ENCODE data around the gene C11orf91. TPM values are rescaled to one million over a fixed set of nuclear protein-coding genes. Genes with fewer than 3 reads are reported as not detected.
A peak's percentile ranks its signal among the peaks of the same experiment; 100 is the strongest.

Gene C11orf91
- total RNA-seq, 2 experiments from 2014 or later: not detected

DNA sequence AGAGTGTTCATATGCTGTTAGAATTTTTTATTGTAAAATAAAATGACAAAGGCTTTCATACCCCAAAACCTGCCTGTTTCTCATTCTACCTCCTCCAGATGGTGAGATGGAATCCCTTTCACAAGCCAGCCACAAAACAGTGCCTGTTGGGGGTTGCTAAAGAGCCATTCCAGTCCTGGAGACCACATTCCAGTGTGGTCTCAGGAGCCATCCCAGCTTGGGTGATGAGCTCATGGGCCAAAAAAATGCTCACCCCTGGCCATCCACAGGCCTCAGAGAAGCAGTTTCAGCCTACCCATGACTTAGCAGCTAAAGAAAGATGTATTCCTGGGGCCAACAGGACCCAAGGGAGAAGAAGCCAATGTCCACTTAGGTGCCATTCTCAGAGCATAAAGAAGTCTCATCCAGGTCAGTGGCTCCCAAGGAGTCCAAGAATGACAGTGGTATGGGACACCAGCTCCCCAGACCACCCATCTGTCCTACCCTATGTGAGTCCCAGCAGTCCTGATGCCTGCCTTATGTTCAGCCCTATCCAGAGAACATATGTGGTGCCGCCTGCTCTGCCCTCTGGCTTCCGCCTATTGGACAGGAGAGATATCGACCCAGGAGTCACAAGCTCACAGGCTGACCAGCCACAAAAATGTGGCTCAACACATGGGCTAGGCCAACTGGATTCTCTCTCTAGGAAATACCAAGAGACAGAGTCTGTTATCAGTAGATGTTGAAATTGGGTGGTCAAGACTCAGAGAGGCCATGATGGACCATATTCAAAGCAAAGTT, 26.4 kb downstream of the C11orf91 start:
- no peak overlapping the region for H3K4me3 Mint-ChIP-seq
- DNase-seq (no peak), ATAC-seq (no peak)
- H3K27ac Mint-ChIP-seq: no peak overlapping the region
- H3K9me3 Mint-ChIP-seq: peaks cover 6% of the 10 kb centered on the region
- ChIA-PET POLR2A (interaction anchor here (0.6 kb wide), 1 partner anchor 837 kb away, joined by 4 read pairs; no protein-coding TSS in a partner anchor), CTCF (interaction anchor here (1.2 kb wide), 1 partner anchor 68 kb away, joined by 3 read pairs; no protein-coding TSS in a partner anchor)
- intact Hi-C loops (cut with micrococcal nuclease): no loop called here
- H3K4me1 Mint-ChIP-seq (ENCODE audit: low read depth): no peaks in the 10 kb centered on the region
- no peaks in the 10 kb centered on the region for H3K36me3 Mint-ChIP-seq (ENCODE audit: low read depth)
- peaks cover 14% of the 10 kb centered on the region for H3K27me3 Mint-ChIP-seq
- no peak for TF ChIP-seq CTCF (IDR thresholded peaks at IDR 0.05)

DNA sequence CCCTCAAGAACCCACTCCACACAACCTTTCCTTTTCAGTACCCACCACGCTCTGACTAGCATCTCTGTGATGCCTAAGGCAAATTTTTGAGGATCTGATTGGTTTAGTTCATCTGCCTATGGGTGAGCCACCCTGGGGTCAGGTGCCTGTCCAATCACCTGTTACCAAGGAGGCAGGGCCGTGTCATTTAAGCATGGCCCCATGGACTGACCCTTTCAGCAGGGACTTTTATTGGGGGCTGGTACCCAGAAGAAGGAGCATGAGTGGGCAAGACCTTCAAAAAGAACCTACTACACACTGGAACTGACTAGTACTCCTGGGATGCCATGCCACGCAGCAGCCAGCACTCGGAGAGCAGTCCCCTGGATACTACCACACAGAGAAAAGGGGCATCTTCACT, 28.4 kb downstream of the C11orf91 start:
- ChIA-PET CTCF (no interaction called here), POLR2A (no interaction called here)
- ATAC-seq (no peak), DNase-seq (no peak)
- Mint-ChIP-seq H3K36me3 (ENCODE audit: low read depth) (no peaks in the 10 kb centered on the region), H3K4me3 (no peak overlapping the region), H3K9me3 (no peaks in the 10 kb centered on the region), H3K4me1 (ENCODE audit: low read depth) (no peaks in the 10 kb centered on the region), H3K27me3 (peaks cover 4% of the 10 kb centered on the region), H3K27ac (no peak overlapping the region)
- intact Hi-C loops (cut with micrococcal nuclease): no loop called here
- no peak for TF ChIP-seq CTCF (IDR thresholded peaks at IDR 0.05)

- intact Hi-C loops (cut with micrococcal nuclease): no loop called here
- CTCF ChIA-PET: interaction anchor here (1.9 kb wide), 1 partner anchor 12 kb away, joined by 4 read pairs; no protein-coding TSS in a partner anchor
- Mint-ChIP-seq H3K4me3 (no peak overlapping the region), H3K27ac (no peak overlapping the region), H3K9me3 (no peaks in the 10 kb centered on the region), H3K36me3 (ENCODE audit: low read depth) (no peaks in the 10 kb centered on the region), H3K27me3 (peaks cover 4% of the 10 kb centered on the region), H3K4me1 (ENCODE audit: low read depth) (no peaks in the 10 kb centered on the region)
- TF ChIP-seq CTCF (IDR thresholded peaks at IDR 0.05): no peak
- DNase-seq: peak; percentile 4
- peak; percentile 69 for ATAC-seq
- POLR2A ChIA-PET: no interaction called here
These were observed 30.2 kb downstream of the C11orf91 start for GRCh38 chr11:33670250-33671011.

- H3K27me3 Mint-ChIP-seq: peaks cover 4% of the 10 kb centered on the region
- no peak for DNase-seq
- ChIA-PET CTCF (interaction anchor here (1.2 to 1.9 kb wide), 2 partner anchors 13 to 138 kb away, joined by 3 to 4 read pairs; no protein-coding TSS in a partner anchor), POLR2A (no interaction called here)
- no peak overlapping the region for H3K27ac Mint-ChIP-seq
- intact Hi-C loops (cut with micrococcal nuclease): no loop called here
- H3K36me3 Mint-ChIP-seq (ENCODE audit: low read depth): no peaks in the 10 kb centered on the region
- H3K4me3 Mint-ChIP-seq: no peak overlapping the region
- no peak for ATAC-seq
- H3K9me3 Mint-ChIP-seq: no peaks in the 10 kb centered on the region
- TF ChIP-seq CTCF (IDR thresholded peaks at IDR 0.05): no peak
- no peaks in the 10 kb centered on the region for H3K4me1 Mint-ChIP-seq (ENCODE audit: low read depth)
These were observed 30.9 kb downstream of the C11orf91 start for GRCh38 chr11:33669598-33670249.
